Nephron (organoid): ENCODE measurements around the gene HECTD2.
"Not testable (repeated sequence)": the region's sequence is repeated elsewhere in the genome, so short reads cannot be mapped to it uniquely, and the experiment has no call there.

Experiments
- H3K27ac Mint-ChIP-seq, 3 experiments: 2 replicates each; pipeline ENCODE4 v1.8.0; 2020; ENCODE audit warnings: mixed read lengths in 3 of 3, mild to moderate bottlenecking in 2 of 3, moderate library complexity in 1 of 3
- H3K27me3 Mint-ChIP-seq: 2 replicates; pipeline ENCODE4 v1.8.0; 2021; ENCODE audit warnings: low read depth, mild to moderate bottlenecking, moderate library complexity, mixed read lengths
- H3K36me3 Mint-ChIP-seq: 2 replicates; pipeline ENCODE4 v1.8.0; 2020; ENCODE audit warnings: low read depth, mixed read lengths
- H3K4me1 Mint-ChIP-seq: 2 replicates; pipeline ENCODE4 v1.8.0; 2020; ENCODE audit warnings: mixed read lengths
- H3K4me3 Mint-ChIP-seq, 3 experiments: 2 replicates each; pipeline ENCODE4 v1.8.0; 2020; ENCODE audit warnings: mild to moderate bottlenecking in 3 of 3, mixed read lengths in 3 of 3, moderate library complexity in 2 of 3
- H3K9me3 Mint-ChIP-seq: 2 replicates; pipeline ENCODE4 v1.8.0; 2020; ENCODE audit warnings: mixed read lengths
- CTCF ChIP-seq, 3 experiments: fragments of 200-600 bp; sonication (generic); IDR thresholded peaks; one replicate each; pipeline ENCODE4 v1.5.0; 2021; ENCODE audit warnings: antibody characterized with exemption in 3 of 3; ENCODE audit not compliant: unreplicated experiment in 3 of 3

HECTD2 gene

GRCh38 chr10:91434041-91434440 lies 23.9 kb downstream of the HECTD2 start:
- H3K4me3 Mint-ChIP-seq = no peak overlapping the region

GRCh38 chr10:91435241-91435640 lies 25.1 kb downstream of the HECTD2 start:
- Mint-ChIP-seq H3K27ac (no peak overlapping the region), H3K4me3 (no peak overlapping the region), H3K4me1 (peaks cover 14% of the 10 kb centered on the region), H3K27me3 (no peaks in the 10 kb centered on the region), H3K9me3 (peaks cover 27% of the 10 kb centered on the region), H3K36me3 (peaks cover 89% of the 10 kb centered on the region)
- TF ChIP-seq CTCF (IDR thresholded peaks at IDR 0.05; ENCODE audit: unreplicated experiment in 3 of 3) = no peak

More at GRCh38 chr10:91434041-91434440, 23.9 kb downstream of the HECTD2 start:
- no peak for TF ChIP-seq CTCF (IDR thresholded peaks at IDR 0.05; ENCODE audit: unreplicated experiment in 3 of 3)
- no peaks in the 10 kb centered on the region for H3K27me3 Mint-ChIP-seq
- peaks cover 18% of the 10 kb centered on the region for H3K9me3 Mint-ChIP-seq
- H3K36me3 Mint-ChIP-seq = peaks cover 78% of the 10 kb centered on the region
- H3K4me1 Mint-ChIP-seq = peaks cover 14% of the 10 kb centered on the region
- H3K27ac Mint-ChIP-seq = peak overlapping the region in 1 of 3 experiments; percentile 18

- Mint-ChIP-seq H3K9me3 (peaks cover 25% of the 10 kb centered on the region), H3K36me3 (peaks cover 62% of the 10 kb centered on the region)
- not testable (repeated sequence) for H3K4me3 Mint-ChIP-seq, H3K27ac Mint-ChIP-seq, H3K4me1 Mint-ChIP-seq, H3K27me3 Mint-ChIP-seq
These were observed 28.1 kb downstream of the HECTD2 start for GRCh38 chr10:91438228-91438627.

GRCh38 chr10:91444211-91445182 lies 34.4 kb downstream of the HECTD2 start:
- no peak for TF ChIP-seq CTCF (IDR thresholded peaks at IDR 0.05; ENCODE audit: unreplicated experiment in 3 of 3)
- Mint-ChIP-seq H3K36me3 (peaks cover 40% of the 10 kb centered on the region), H3K27ac (no peak overlapping the region), H3K4me3 (no peak overlapping the region), H3K4me1 (peaks cover 6% of the 10 kb centered on the region), H3K27me3 (no peaks in the 10 kb centered on the region), H3K9me3 (peaks cover 35% of the 10 kb centered on the region)

- no peak for TF ChIP-seq CTCF (IDR thresholded peaks at IDR 0.05; ENCODE audit: unreplicated experiment in 3 of 3)
- Mint-ChIP-seq H3K4me1 (no peaks in the 10 kb centered on the region), H3K27ac (no peak overlapping the region), H3K4me3 (no peak overlapping the region), H3K36me3 (peaks cover 71% of the 10 kb centered on the region), H3K27me3 (no peaks in the 10 kb centered on the region), H3K9me3 (peaks cover 68% of the 10 kb centered on the region)
These were observed 41.9 kb downstream of the HECTD2 start for GRCh38 chr10:91452063-91452462.

- no peaks in the 10 kb centered on the region for H3K27me3 Mint-ChIP-seq
- no peak overlapping the region for H3K4me3 Mint-ChIP-seq
- H3K9me3 Mint-ChIP-seq = peaks cover 73% of the 10 kb centered on the region
- TF ChIP-seq CTCF (IDR thresholded peaks at IDR 0.05; ENCODE audit: unreplicated experiment in 3 of 3) = no peak
- H3K36me3 Mint-ChIP-seq = peaks cover 78% of the 10 kb centered on the region
- H3K4me1 Mint-ChIP-seq = no peaks in the 10 kb centered on the region
- no peak overlapping the region for H3K27ac Mint-ChIP-seq
These were observed 43.4 kb downstream of the HECTD2 start for GRCh38 chr10:91453535-91453934.

- not testable (repeated sequence) for H3K27me3 Mint-ChIP-seq
These were observed 45.0 kb downstream of the HECTD2 start for GRCh38 chr10:91455135-91455534.

More at GRCh38 chr10:91455135-91455534, 45.0 kb downstream of the HECTD2 start:
- not testable (repeated sequence) for H3K4me3 Mint-ChIP-seq, H3K27ac Mint-ChIP-seq, H3K4me1 Mint-ChIP-seq
- Mint-ChIP-seq H3K9me3 (peaks cover 62% of the 10 kb centered on the region), H3K36me3 (peaks cover 74% of the 10 kb centered on the region)
